ENCODE results near the gene ERV3-1.
"Not testable (repeated sequence)": the region's sequence is repeated elsewhere in the genome, so short reads cannot be mapped to it uniquely, and the experiment has no call there.

The ERV3-1 gene

GRCh38 chr7:64999165-65000004 is 7.1 kb downstream of the ERV3-1 start:
- DNase-seq: no peak

- no peak for DNase-seq
Observed at GRCh38 chr7:64998865-64999164, 7.7 kb downstream of the ERV3-1 start.

DNA sequence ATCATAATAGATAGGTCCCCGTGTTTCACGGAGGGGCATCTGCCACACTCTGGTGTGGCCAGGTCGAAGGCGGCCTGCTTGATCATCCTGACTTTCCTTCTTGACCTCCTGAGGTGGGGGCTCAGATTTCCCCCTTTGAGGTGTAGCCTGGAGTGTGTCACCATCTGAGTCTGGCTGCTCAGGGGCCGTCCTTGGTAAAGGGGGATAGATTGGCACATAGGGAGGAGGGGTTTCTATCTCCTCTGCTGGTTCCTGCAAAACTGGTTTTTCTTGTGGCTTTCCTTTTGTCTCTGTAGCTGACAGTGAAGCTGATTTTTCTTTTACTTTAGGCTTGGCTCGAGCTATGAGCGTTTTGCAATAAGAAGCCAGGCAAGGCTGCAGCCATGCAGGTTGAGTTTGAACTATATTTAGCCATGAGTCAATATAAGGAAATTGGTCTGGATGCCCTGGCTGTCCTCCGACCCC is 8.5 kb downstream of the ERV3-1 start:
- no peak for DNase-seq

DNA sequence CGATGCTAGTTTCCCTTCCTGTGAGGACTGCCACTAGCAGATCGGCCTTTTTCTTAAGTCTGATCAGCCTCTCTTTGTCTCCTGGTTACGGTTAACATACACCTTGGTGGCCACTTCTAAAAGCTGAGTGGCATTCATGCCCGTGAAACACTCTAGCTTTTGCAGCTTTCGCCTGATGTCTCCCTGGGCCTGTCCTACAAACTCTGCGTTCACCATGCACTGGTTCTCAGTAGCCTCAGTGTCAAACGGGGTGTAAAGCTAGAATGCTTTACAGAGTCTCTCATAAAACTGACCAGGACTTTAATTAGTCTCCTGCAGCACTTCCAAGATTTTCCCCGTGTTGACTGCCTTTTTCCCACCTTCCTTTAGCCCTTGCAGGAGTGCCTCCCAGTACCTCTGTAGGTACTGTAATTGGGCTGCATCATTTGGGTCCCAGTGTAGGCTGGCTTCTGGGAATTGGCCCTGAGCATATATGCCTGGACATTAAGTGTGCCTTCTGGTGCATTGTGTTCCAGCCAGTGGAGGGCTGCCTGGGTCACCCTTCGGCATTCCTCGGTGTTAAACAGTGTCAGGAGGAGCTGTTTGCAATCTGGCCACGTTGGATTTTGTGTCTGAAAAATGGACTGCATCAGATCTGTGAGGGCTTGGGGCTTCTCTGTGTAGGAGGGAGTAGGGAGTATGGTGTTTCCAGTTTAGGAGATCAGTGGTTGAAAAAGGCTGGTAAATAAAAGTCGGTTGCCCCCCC is 9.2 kb downstream of the ERV3-1 start:
- no peak for DNase-seq

DNA sequence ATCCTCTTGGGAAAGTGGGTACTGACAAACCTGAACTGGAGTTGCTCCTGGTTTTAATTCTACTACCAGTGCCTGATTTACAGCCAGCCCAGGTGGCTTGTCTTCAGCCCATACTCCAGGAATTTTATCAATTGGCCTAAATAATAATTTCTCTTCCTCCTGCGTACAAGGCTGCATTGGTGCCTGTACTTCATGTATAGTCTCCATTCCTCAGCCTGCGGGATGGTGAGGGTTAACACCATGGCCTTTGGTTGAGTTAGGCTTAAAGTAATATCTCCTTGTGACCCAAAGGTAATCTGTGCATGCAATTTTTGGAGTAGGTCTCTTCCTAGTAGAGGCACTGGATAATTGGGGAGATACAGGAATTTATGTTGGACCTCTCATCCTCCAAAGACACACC is 10.2 kb downstream of the ERV3-1 start:
- DNase-seq: no peak

DNA sequence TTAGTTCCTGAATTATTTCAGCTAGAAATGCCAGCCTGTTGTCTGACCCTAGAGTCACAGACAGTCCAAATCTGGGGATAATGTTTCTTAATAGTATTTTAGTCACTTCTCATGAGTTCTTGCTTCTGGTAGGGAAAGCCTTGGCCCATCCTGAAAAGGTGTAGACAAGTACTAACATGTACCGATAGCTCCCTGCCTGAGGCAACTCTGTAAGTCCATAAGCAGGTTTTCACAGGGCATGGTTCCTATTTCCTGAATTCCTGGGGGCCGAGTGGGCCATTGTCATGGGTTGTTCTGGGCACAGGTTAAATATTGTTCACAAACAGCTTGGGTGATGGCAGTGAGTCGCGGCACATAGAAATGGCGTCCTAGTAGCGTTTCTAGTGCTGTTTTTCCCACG is 12.6 kb downstream of the ERV3-1 start:
- no peak for DNase-seq

DNA sequence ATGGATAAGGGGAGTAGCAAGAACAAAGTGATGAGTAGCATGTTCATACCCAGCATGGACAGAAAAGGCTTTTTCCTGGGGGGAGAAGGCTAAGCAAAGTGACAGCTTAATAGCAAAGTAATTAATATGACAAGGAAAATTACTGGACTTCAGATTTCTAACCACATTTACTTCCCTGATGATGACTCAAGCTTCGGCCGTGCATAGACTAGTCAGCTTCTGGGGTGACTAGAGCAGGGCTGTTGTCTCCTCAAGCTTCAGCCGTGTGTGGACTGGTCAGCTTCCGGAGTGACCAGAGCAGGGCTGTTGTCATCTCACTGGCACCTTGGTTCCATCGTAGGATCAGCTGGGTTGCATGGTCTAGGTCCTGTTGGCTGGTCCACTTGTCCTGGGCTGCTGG is 13.5 kb downstream of the ERV3-1 start:
- DNase-seq: no peak

DNA sequence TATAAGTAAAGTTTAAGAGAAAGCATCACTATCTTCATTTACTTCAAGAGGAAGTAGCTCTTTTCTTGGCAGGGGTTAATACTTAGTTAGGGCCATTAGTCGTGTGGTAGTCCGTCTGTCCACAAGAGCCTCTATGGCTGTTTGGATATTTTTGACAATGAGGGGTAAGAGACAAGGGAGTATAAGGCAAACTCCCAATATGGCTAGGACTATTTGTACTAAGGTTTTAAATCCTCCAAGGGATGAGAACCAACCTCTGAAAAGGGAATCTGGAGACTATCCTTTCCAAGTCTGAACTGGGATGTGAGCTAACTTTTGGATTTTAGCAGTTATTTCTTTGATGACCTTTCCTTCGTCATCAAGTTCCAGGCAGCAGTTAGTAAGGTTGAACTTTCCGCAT is 15.6 kb downstream of the ERV3-1 start, which contains the start of gene ZNF117:
ZNF117 (minus strand) TSS at position 101 of the 400 bp plus-strand sequence.
- DNase-seq: no peak

- DNase-seq: no peak
Observed at GRCh38 chr7:64990216-64990615, 16.3 kb downstream of the ERV3-1 start.

GRCh38 chr7:64978497-64979203 is 27.8 kb downstream of the ERV3-1 start:
- DNase-seq: no peak

DNA sequence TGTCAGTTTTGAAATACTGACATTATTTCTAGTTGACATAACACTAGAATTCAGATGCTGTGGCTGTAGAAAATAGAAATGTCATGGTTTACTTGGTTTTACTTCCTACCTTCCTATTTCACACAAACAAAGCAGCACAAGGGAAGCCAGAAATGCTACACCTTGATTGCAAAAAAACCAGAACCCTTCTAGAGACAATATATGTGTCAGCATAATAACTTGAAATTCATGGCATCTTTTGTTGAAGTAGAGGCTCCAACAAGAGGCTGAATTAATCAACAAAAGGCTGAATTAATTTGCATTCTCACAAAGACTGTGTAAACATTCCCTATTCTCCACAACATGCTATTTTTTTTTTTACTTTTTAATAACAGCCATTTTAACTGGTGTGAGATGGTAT is 40.9 kb downstream of the ERV3-1 start:
- no peak for DNase-seq

GRCh38 chr7:64959072-64959747 is 47.3 kb downstream of the ERV3-1 start:
- no peak for DNase-seq

- no peak for DNase-seq
Observed at GRCh38 chr7:64951250-64951848, 55.1 kb downstream of the ERV3-1 start.

- not testable (repeated sequence) for DNase-seq
Observed at GRCh38 chr7:64950673-64951072, 55.8 kb downstream of the ERV3-1 start.

- not testable (repeated sequence) for DNase-seq
Observed at GRCh38 chr7:64948774-64949173, 57.7 kb downstream of the ERV3-1 start.

DNA sequence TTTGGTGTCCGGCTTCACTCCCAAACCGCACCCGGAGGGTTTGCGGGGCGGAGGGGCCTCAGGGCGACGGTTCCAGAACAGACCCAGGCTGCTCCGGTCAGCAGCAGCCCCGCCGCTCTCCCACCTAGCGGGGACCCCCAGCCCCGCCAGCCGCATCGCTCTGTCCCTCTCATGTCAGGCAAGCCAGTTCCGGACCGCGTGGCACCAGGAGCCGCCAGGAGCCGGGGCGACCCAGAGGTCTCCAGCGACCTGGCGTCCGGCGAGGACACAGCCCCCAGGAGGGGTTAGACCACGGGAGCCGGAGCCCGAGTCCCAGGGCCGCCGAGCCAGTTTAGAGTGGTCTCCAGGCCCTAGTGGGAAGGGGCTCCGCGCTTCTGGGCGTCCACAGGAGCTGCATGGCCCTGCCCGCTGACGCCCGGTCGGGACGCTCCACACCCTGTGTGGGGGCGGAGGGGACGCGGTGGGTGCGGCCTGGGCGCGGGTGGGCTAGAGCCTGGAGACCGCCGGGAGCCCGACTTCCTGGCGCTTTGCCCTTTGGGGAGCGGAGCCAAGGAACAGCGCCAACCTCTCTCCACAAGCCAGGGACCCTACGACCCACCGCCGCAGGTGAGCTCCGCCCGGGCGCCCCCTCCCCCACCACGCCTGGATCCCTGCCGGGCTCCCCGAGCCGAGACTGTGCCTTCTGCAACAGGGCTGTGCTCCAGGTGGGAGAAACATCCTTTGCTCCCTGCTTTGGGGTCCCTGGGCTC is 59.1 kb downstream of the ERV3-1 start:
- DNase-seq: no peak

- DNase-seq: peak; percentile 69
Observed at GRCh38 chr7:64946772-64947171, 59.7 kb downstream of the ERV3-1 start.

DNA sequence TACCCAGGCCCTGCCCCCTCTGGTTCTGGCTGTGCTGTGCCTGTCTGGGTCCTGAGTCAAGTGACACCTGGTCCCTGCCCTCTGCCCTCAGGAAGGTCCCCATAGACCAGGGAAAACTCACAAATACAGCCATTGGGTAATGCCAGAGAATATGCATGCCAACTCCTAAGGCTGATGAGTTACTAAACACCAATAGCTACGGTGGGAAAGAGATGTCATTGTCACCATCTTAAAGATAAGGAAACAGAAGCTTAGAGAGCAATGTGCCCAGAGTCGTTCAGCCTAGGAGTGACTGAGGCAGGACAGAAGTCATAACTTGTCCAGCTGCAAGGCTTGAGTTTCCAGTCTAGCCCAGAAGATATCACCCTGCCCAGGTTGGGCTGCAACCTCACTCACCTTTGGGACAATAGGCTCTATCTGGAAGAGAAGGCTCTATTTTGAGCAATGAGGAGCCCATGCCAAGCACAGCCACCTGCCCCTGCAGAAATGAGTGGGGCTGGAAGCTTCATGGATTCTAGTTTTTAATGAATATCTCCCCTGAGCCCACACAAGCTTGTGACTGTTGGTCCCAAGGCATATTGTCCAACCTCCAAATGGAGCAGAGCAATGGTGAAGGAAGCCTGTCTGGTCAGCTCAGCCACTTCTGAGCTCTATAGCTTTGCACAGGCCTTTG is 60.8 kb downstream of the ERV3-1 start:
- no peak for DNase-seq

DNA sequence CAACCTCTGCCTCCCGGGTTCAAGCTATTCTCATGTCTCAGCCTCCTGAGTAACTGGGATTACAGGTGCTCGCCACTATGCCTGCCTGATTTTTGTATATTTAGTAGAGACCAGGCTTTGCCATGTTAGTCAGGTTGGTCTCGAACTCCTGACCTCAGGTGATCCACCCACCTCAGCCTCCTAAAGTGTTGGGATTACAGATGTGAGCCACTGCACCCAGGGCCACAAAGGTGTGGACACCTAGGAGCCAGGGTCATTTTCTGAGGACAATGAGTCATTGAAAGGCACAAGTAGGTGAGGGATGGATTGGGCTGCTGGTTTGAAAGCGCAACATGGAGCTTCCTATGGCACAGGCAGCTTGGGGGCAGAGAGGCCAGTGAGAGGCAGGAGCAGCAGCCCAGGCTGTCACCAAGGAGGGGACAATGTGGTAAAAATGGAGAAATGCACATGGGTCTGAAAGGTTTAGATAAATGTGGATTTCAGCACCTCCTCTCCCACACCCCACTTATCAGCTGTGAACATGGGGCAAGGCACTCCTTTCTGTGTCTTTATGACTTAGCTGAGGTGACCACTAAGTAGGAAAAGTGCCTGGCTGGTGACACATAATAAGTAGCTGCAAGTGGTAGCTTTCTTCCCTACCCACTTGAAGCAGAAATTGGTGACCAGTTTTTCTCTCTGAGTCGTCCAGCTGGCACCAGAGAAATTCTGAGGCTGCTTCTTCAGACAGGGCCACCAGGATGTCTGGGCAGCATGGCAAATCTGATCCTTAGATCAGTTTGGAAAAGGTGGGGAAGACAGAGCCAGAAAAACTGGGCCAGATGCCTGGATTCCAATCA is 61.6 kb downstream of the ERV3-1 start:
- DNase-seq: not testable (repeated sequence)

Data from activated effector memory CD4-positive, alpha-beta T cell treated with anti-CD3 and anti-CD28 coated beads, Interleukin-2, amount 50 U/mL, for 16 hours (primary cell).